Measurements from ENCODE around the gene ZNF280A. TPM values are rescaled to one million over a fixed set of nuclear protein-coding genes. Genes with fewer than 3 reads are reported as not detected.
A peak's percentile ranks its signal among the peaks of the same experiment; 100 is the strongest.

Gene ZNF280A
- total and polyA plus RNA-seq, 9 of the 15 experiments (the other 6 are each of a cell fraction or from before 2014, with no cell fraction given) = 19.0 to 40.8 (median 28.6) TPM

- DNase-seq (ENCODE audit: extremely low read depth in 1 of 4, low spot score in 3 of 4) = no peak
- H4K20me1 ChIP-seq (replicated peaks; ENCODE audit: control insufficient read depth, insufficient read depth, low read length) = no peaks in the 10 kb centered on the region
- FAIRE-seq = no peak
- H3K9ac ChIP-seq (ENCODE audit: insufficient read depth in 1 of 2, low read depth in 2 of 2, low read length in 2 of 2) = no peak overlapping the region
- in situ Hi-C loops (cut with MboI) (no loop called here), intact Hi-C loops (cut with micrococcal nuclease) (no loop called here)
- ATAC-seq = no peak
- H3K4me1 ChIP-seq (replicated peaks in 1 of 2; ENCODE audit: control insufficient read depth in 2 of 2, insufficient read depth in 2 of 2, low read length in 2 of 2) = no peaks in the 10 kb centered on the region
- H3K4me2 ChIP-seq (ENCODE audit: insufficient read depth, low read length) = no peak overlapping the region
- 77% methylated on average over 3 of the region's 3 CpGs for WGBS (ENCODE audit: insufficient coverage, low coverage, missing lambda C conversion rate)
- H3K27ac ChIP-seq (ENCODE audit: extremely low read depth, low read depth, low read length) = no peak overlapping the region
- ChIA-PET CTCF (ENCODE audit: low intra/inter-chr PET ratio) (no interaction called here), POLR2A (interaction anchor here (0.8 to 5.4 kb wide), 21 partner anchors 10 to 178 kb away, joined by 3 to 38 read pairs (median 5); partner anchors contain the start of genes ZNF280A and ZNF280B)
- H3K4me3 ChIP-seq = no peak overlapping the region
- no peak overlapping the region for H2AFZ ChIP-seq (ENCODE audit: low read depth, low read length)
- H3K9me1 ChIP-seq (ENCODE audit: control insufficient read depth, insufficient read depth, low read length) = no peaks in the 10 kb centered on the region
- TF ChIP-seq BCL6 (CRISPR knock-in tag; IDR thresholded peaks at IDR 0.05) = no peak
- 0 out of 2 replicates have a peak, but pooled peaks have one; percentile 68 for TF ChIP-seq ZNF780A (CRISPR knock-in tag; IDR thresholded peaks at IDR 0.05)
- TF ChIP-seq RHOXF2B (CRISPR knock-in tag; conservative IDR thresholded peaks at IDR 0.05) = peak; percentile 51; the same call in 1 of the 2 replicates
- TF ChIP-seq ARHGAP35 (IDR thresholded peaks at IDR 0.05; ENCODE audit: partially characterized antibody) = no peak
- TF ChIP-seq DNMT1 (IDR thresholded peaks at IDR 0.05) = no peak
- no peak for TF ChIP-seq SNAPC5 (CRISPR knock-in tag; IDR thresholded peaks at IDR 0.05)
- no peak for TF ChIP-seq SAFB (IDR thresholded peaks at IDR 0.05; ENCODE audit: borderline replicate concordance, low read depth, low read length)
- TF ChIP-seq ZNF398 (CRISPR knock-in tag; IDR thresholded peaks at IDR 0.05) = 0 out of 2 replicates have a peak, but pooled peaks have one; percentile 38
- TF ChIP-seq TCFL5 (CRISPR knock-in tag; conservative IDR thresholded peaks at IDR 0.05) = no peak
- peak; percentile 22; the same call in 1 of the 2 replicates for TF ChIP-seq POLR2G (IDR thresholded peaks at IDR 0.05; ENCODE audit: low read depth, low read length)
- no peak for TF ChIP-seq ZNF280A (IDR thresholded peaks at IDR 0.05; ENCODE audit: low read depth, partially characterized antibody)
- no peak for TF ChIP-seq TFAM (CRISPR knock-in tag; conservative IDR thresholded peaks at IDR 0.05)
- H3K9me3 ChIP-seq (replicated peaks; ENCODE audit: control insufficient read depth, insufficient read depth, low read depth, low read length) = no peaks in the 10 kb centered on the region
- H3K36me3 ChIP-seq (ENCODE audit: control insufficient read depth, insufficient read depth, low read length) = peaks cover 54% of the 10 kb centered on the region
- TSS peak; percentile 14 for BruUV-seq (replicated peaks)
- no peaks in the 10 kb centered on the region for H3K79me2 ChIP-seq (ENCODE audit: control insufficient read depth, insufficient read depth, low read length)
- no peaks in the 10 kb centered on the region for H3K27me3 ChIP-seq (ENCODE audit: control insufficient read depth in 2 of 2, insufficient read depth in 2 of 2, low read length in 2 of 2)
Observed at GRCh38 chr22:22485524-22485923, 34.5 kb downstream of the ZNF280A start.

Data from K562 (cell line).